WTC11 (cell line): ENCODE results near the gene DNM3. TPM values are rescaled to one million over a fixed set of nuclear protein-coding genes. Genes with fewer than 3 reads are reported as not detected.
A peak's percentile ranks its signal among the peaks of the same experiment; 100 is the strongest.

Experiments
- ATAC-seq: fragments of 200-7000 bp; cut with Tn5 transposase; 2 replicates; pipeline ENCODE4 v1.10.0; 2021; ENCODE audit warnings: mild to moderate bottlenecking, moderate library complexity
- CTCF ChIA-PET: fragments of 300-600 bp; sonication (Branson Sonifier 250); formaldehyde crosslinking; loops from one replicate; lab custom pipeline; 2021; ENCODE audit warnings: antibody characterized with exemption; lab: Charles Lee
- POLR2A ChIA-PET: fragments of 350-600 bp; sonication (Branson Sonifier 250); formaldehyde crosslinking; loops from one replicate; lab custom pipeline; 2021; ENCODE audit warnings: antibody characterized with exemption; lab: Charles Lee
- DNase-seq: peaks from one replicate; pipeline ENCODE4 v3.0.0; 2021; ENCODE audit warnings: low spot score
- H3K27ac Mint-ChIP-seq: 2 replicates; pipeline ENCODE4 v1.8.0; 2021; ENCODE audit warnings: mixed read lengths
- H3K27me3 Mint-ChIP-seq: 2 replicates; pipeline ENCODE4 v1.8.0; 2021; ENCODE audit warnings: low read depth, mild to moderate bottlenecking, moderate library complexity, mixed read lengths
- H3K36me3 Mint-ChIP-seq: 2 replicates; pipeline ENCODE4 v1.8.0; 2021; ENCODE audit warnings: mixed read lengths
- H3K4me1 Mint-ChIP-seq: 2 replicates; pipeline ENCODE4 v1.8.0; 2022; ENCODE audit warnings: mixed read lengths
- H3K4me3 Mint-ChIP-seq: 2 replicates; pipeline ENCODE4 v1.8.0; 2021; ENCODE audit warnings: mild to moderate bottlenecking, moderate library complexity, mixed read lengths
- H3K9me3 Mint-ChIP-seq: 2 replicates; pipeline ENCODE4 v1.8.0; 2021; ENCODE audit warnings: mixed read lengths
- CREB1 ChIP-seq: sonication (generic); formaldehyde crosslinking; IDR thresholded peaks from 2 replicates; pipeline ENCODE4 v1.8.0; 2023; ENCODE audit warnings: mild to moderate bottlenecking, missing genetic modification reagents
- EMX1 ChIP-seq: fragments of 250-450 bp; sonication (Bioruptor Pico); IDR thresholded peaks from 2 replicates; pipeline ENCODE4 v1.8.0; 2021; ENCODE audit warnings: mild to moderate bottlenecking
- FOXK1 ChIP-seq: sonication (generic); formaldehyde crosslinking; IDR thresholded peaks from 2 replicates; pipeline ENCODE4 v1.8.0; 2022; ENCODE audit warnings: mild to moderate bottlenecking, moderate library complexity, missing genetic modification reagents
- GRHL2 ChIP-seq: fragments of 250-450 bp; sonication (Bioruptor Pico); IDR thresholded peaks from 2 replicates; pipeline ENCODE4 v1.8.0; 2022; ENCODE audit warnings: mild to moderate bottlenecking, moderate library complexity; ENCODE audit not compliant: insufficient replicate concordance, severe bottlenecking
- GTF2I ChIP-seq: fragments of 250-450 bp; sonication (Bioruptor Pico); conservative IDR thresholded peaks from 2 replicates; pipeline ENCODE4 v1.4.0; 2021; ENCODE audit warnings: mild to moderate bottlenecking
- HMGA2 ChIP-seq: fragments of 250-450 bp; sonication (Bioruptor Pico); IDR thresholded peaks from 2 replicates; pipeline ENCODE4 v1.4.0; 2021; ENCODE audit warnings: mild to moderate bottlenecking, moderate library complexity
- TEAD4 ChIP-seq: sonication (generic); formaldehyde crosslinking; IDR thresholded peaks from 2 replicates; pipeline ENCODE4 v1.8.0; 2022; ENCODE audit warnings: mild to moderate bottlenecking, missing genetic modification reagents
- ZNF263 ChIP-seq: sonication (generic); formaldehyde crosslinking; IDR thresholded peaks from 2 replicates; pipeline ENCODE4 v1.8.1; 2022; ENCODE audit warnings: low read depth, mild to moderate bottlenecking, moderate library complexity, missing genetic modification reagents
- ZNF671 ChIP-seq: fragments of 250-450 bp; sonication (Bioruptor Pico); IDR thresholded peaks from 2 replicates; pipeline ENCODE4 v1.8.0; 2021; ENCODE audit warnings: mild to moderate bottlenecking
- total RNA-seq: library from RNA; stranded (reverse); gene quantifications from 3 replicates; pipeline ENCODE4 v1.2.3, GENCODE V29; 2021
- TF ChIP-seq, protein P1 (sequence below): fragments of 250-450 bp; sonication (Bioruptor Pico); conservative IDR thresholded peaks from 2 replicates; pipeline ENCODE4 v1.9.0; 2021; ENCODE audit warnings: mild to moderate bottlenecking
- TF ChIP-seq, protein P2 (sequence below): fragments of 250-450 bp; sonication (Bioruptor Pico); IDR thresholded peaks from 2 replicates; pipeline ENCODE4 v2.1.2; 2022; ENCODE audit warnings: mild to moderate bottlenecking, moderate library complexity
- TF ChIP-seq, protein P3 (sequence below): sonication (generic); formaldehyde crosslinking; IDR thresholded peaks from 2 replicates; pipeline ENCODE4 v1.8.0; 2023; ENCODE audit warnings: missing genetic modification reagents, mild to moderate bottlenecking, borderline replicate concordance
- TF ChIP-seq, protein P4 (sequence below): sonication (generic); formaldehyde crosslinking; IDR thresholded peaks from 2 replicates; pipeline ENCODE4 v1.8.1; 2023; ENCODE audit warnings: mild to moderate bottlenecking, missing genetic modification reagents, borderline replicate concordance
- TF ChIP-seq, protein P5 (sequence below): sonication (generic); formaldehyde crosslinking; IDR thresholded peaks from 2 replicates; pipeline ENCODE4 v1.8.0; 2022; ENCODE audit warnings: mild to moderate bottlenecking, missing genetic modification reagents
- TF ChIP-seq, protein P6 (sequence below): sonication (generic); formaldehyde crosslinking; IDR thresholded peaks from 2 replicates; pipeline ENCODE4 v1.8.0; 2022; ENCODE audit warnings: mild to moderate bottlenecking, missing genetic modification reagents

The DNM3 gene
- total RNA-seq, 1 experiment from 2014 or later = 1.9 TPM

DNA sequence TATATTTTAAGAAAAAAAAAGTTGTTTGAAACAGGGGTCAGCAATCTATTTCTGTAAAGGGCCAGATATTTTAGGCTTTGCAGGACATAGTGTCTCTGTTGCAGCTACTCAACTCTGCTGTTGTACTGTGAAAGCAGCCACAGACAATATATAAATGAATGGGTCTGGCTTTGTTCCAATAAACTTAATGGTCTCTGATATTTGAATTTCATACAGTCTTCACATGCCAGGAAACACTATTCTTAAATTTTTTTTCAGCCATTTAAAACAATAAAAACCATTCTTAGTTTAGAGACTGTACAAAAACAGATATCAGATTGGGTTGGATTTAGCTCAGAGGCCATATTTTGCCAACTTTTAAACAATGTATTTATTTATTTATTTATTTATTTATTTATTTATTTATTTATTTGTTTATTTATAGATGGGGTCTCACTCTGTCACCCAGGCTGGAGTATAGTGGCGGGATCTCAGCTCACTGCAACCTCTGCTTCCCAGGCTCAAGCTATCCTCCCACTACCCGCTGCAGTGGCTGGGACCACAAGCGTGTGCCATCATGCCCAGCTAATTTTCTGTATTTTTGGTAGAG is 102.8 kb downstream of the DNM3 start (continued):
- TF ChIP-seq, protein P1, sequence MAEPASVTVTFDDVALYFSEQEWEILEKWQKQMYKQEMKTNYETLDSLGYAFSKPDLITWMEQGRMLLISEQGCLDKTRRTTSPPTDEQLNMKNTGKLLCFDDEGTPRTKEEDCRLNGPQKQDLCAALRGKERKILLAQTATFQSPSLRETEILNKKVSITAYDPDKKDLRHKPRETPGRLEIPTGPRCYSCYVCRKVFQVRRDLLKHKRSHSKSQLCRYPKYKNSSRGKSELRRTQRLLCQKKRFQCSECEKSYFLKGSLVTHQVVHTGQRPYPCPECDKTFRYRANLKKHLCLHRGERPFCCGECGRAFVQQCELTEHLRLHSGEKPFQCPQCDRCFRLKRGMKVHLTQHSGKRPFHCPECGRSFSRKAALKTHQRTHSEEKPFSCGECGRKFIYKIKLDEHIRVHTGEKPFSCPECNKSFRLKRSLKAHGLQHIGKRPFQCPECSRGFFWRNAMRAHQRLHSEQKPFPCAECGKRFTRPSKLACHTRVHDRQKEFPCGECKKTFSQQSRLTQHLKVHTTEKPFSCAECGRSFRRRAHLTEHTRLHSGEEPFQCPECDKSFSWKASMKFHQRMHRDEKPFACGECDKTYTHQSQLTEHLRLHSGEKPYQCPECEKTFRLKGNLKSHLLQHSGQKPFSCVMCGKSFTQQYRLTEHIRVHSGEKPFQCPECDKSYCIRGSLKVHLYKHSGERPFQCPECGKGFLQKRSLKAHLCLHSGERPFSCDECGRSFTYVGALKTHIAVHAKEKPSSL (CRISPR knock-in tag) = no peak
- no peak for TF ChIP-seq GTF2I (CRISPR knock-in tag)
- TF ChIP-seq, protein P2, sequence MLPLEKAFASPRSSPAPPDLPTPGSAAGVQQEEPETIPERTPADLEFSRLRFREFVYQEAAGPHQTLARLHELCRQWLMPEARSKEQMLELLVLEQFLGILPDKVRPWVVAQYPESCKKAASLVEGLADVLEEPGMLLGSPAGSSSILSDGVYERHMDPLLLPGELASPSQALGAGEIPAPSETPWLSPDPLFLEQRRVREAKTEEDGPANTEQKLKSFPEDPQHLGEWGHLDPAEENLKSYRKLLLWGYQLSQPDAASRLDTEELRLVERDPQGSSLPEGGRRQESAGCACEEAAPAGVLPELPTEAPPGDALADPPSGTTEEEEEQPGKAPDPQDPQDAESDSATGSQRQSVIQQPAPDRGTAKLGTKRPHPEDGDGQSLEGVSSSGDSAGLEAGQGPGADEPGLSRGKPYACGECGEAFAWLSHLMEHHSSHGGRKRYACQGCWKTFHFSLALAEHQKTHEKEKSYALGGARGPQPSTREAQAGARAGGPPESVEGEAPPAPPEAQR (CRISPR knock-in tag) = no peak
- TF ChIP-seq EMX1 (CRISPR knock-in tag) = no peak
- no peak for TF ChIP-seq ZNF263 (CRISPR knock-in tag)

DNA sequence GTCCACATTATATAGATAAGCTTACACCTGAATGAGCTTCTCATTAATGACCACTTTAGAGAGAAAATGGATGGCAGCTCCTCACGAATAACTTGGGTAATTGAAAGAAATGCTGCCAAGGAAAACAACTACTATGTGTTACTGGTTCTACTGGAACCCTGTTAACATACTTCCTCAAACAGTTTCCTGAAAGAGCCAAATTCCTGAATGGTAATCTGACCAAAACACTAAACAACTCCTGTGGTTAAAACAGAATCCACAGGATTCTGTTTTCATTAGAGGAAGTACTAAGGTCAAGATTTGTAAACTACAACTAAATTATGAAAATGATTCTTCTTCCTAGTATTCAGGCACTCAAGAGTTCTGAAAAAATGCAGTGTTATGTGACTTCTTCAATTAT is 107.2 kb downstream of the DNM3 start:
- DNase-seq (no peak), ATAC-seq (peak; percentile 31)
- TF ChIP-seq, protein P3, sequence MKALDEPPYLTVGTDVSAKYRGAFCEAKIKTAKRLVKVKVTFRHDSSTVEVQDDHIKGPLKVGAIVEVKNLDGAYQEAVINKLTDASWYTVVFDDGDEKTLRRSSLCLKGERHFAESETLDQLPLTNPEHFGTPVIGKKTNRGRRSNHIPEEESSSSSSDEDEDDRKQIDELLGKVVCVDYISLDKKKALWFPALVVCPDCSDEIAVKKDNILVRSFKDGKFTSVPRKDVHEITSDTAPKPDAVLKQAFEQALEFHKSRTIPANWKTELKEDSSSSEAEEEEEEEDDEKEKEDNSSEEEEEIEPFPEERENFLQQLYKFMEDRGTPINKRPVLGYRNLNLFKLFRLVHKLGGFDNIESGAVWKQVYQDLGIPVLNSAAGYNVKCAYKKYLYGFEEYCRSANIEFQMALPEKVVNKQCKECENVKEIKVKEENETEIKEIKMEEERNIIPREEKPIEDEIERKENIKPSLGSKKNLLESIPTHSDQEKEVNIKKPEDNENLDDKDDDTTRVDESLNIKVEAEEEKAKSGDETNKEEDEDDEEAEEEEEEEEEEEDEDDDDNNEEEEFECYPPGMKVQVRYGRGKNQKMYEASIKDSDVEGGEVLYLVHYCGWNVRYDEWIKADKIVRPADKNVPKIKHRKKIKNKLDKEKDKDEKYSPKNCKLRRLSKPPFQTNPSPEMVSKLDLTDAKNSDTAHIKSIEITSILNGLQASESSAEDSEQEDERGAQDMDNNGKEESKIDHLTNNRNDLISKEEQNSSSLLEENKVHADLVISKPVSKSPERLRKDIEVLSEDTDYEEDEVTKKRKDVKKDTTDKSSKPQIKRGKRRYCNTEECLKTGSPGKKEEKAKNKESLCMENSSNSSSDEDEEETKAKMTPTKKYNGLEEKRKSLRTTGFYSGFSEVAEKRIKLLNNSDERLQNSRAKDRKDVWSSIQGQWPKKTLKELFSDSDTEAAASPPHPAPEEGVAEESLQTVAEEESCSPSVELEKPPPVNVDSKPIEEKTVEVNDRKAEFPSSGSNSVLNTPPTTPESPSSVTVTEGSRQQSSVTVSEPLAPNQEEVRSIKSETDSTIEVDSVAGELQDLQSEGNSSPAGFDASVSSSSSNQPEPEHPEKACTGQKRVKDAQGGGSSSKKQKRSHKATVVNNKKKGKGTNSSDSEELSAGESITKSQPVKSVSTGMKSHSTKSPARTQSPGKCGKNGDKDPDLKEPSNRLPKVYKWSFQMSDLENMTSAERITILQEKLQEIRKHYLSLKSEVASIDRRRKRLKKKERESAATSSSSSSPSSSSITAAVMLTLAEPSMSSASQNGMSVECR (CRISPR knock-in tag) = no peak
- TF ChIP-seq, protein P4, sequence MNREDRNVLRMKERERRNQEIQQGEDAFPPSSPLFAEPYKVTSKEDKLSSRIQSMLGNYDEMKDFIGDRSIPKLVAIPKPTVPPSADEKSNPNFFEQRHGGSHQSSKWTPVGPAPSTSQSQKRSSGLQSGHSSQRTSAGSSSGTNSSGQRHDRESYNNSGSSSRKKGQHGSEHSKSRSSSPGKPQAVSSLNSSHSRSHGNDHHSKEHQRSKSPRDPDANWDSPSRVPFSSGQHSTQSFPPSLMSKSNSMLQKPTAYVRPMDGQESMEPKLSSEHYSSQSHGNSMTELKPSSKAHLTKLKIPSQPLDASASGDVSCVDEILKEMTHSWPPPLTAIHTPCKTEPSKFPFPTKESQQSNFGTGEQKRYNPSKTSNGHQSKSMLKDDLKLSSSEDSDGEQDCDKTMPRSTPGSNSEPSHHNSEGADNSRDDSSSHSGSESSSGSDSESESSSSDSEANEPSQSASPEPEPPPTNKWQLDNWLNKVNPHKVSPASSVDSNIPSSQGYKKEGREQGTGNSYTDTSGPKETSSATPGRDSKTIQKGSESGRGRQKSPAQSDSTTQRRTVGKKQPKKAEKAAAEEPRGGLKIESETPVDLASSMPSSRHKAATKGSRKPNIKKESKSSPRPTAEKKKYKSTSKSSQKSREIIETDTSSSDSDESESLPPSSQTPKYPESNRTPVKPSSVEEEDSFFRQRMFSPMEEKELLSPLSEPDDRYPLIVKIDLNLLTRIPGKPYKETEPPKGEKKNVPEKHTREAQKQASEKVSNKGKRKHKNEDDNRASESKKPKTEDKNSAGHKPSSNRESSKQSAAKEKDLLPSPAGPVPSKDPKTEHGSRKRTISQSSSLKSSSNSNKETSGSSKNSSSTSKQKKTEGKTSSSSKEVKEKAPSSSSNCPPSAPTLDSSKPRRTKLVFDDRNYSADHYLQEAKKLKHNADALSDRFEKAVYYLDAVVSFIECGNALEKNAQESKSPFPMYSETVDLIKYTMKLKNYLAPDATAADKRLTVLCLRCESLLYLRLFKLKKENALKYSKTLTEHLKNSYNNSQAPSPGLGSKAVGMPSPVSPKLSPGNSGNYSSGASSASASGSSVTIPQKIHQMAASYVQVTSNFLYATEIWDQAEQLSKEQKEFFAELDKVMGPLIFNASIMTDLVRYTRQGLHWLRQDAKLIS (CRISPR knock-in tag) = no peak
- no peak for TF ChIP-seq HMGA2
- TF ChIP-seq GRHL2 (CRISPR knock-in tag) = no peak
- TF ChIP-seq CREB1 = no peak
- TF ChIP-seq TEAD4 (CRISPR knock-in tag) = no peak
- TF ChIP-seq, protein P5, sequence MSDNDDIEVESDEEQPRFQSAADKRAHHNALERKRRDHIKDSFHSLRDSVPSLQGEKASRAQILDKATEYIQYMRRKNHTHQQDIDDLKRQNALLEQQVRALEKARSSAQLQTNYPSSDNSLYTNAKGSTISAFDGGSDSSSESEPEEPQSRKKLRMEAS (CRISPR knock-in tag) = no peak
- TF ChIP-seq FOXK1 = no peak
- no peak for TF ChIP-seq ZNF671 (CRISPR knock-in tag)
- TF ChIP-seq, protein P6, sequence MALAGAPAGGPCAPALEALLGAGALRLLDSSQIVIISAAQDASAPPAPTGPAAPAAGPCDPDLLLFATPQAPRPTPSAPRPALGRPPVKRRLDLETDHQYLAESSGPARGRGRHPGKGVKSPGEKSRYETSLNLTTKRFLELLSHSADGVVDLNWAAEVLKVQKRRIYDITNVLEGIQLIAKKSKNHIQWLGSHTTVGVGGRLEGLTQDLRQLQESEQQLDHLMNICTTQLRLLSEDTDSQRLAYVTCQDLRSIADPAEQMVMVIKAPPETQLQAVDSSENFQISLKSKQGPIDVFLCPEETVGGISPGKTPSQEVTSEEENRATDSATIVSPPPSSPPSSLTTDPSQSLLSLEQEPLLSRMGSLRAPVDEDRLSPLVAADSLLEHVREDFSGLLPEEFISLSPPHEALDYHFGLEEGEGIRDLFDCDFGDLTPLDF (CRISPR knock-in tag) = no peak
- no peak overlapping the region for H3K27ac Mint-ChIP-seq
- H3K27me3 Mint-ChIP-seq = no peaks in the 10 kb centered on the region
- H3K9me3 Mint-ChIP-seq = peaks cover 32% of the 10 kb centered on the region
- no peak overlapping the region for H3K4me3 Mint-ChIP-seq
- peaks cover 50% of the 10 kb centered on the region for H3K4me1 Mint-ChIP-seq
- peaks cover 21% of the 10 kb centered on the region for H3K36me3 Mint-ChIP-seq
- CTCF ChIA-PET = interaction anchor here (0.5 kb wide), 1 partner anchor 18 kb away, joined by 3 read pairs; no protein-coding TSS in a partner anchor
- POLR2A ChIA-PET = no interaction called here
